ENCODE measurements around the gene CNTNAP2. TPM values are rescaled to one million over a fixed set of nuclear protein-coding genes. Genes with fewer than 3 reads are reported as not detected.

Gene CNTNAP2
- total and polyA plus RNA-seq, 4 donors = not detected

- Histone ChIP-seq H3K4me1 (ENCODE audit: control insufficient read depth in 1 of 2, insufficient read depth in 2 of 2, low read length in 2 of 2) (no peaks in the 10 kb centered on the region), H3K36me3 (ENCODE audit: control insufficient read depth in 1 of 2, insufficient read depth in 2 of 2, low read length in 1 of 2) (no peaks in the 10 kb centered on the region), H3K27me3 (ENCODE audit: control insufficient read depth in 1 of 2, insufficient read depth in 2 of 2, low read length in 1 of 2) (no peaks in the 10 kb centered on the region), H3K4me3 (ENCODE audit: low read length in 2 of 2) (no peak overlapping the region), H3K9me3 (ENCODE audit: control insufficient read depth, low read length) (no peaks in the 10 kb centered on the region), H3K27ac (ENCODE audit: low read depth in 1 of 2, low read length in 2 of 2) (no peak overlapping the region)
- ATAC-seq (ENCODE audit: low FRiP score) (no peak), DNase-seq (no peak)
- WGBS, 2 donors = 68 to 74% methylated on average over 1 of the region's 1 CpG
- intact Hi-C loops (cut with DNase I) = no loop called here
These were observed 432.2 kb downstream of the CNTNAP2 start for GRCh38 chr7:146548816-146549215.

GRCh38 chr7:146554556-146554955, 438.0 kb downstream of the CNTNAP2 start:
- no peak for ATAC-seq (ENCODE audit: low FRiP score)
- 71 to 76% methylated on average over 6 of the region's 6 CpGs for WGBS, 2 donors

GRCh38 chr7:146557971-146558469, 441.4 kb downstream of the CNTNAP2 start:
- intact Hi-C loops (cut with DNase I) = no loop called here
- Histone ChIP-seq H3K27me3 (ENCODE audit: control insufficient read depth in 1 of 2, insufficient read depth in 2 of 2, low read length in 1 of 2) (no peaks in the 10 kb centered on the region), H3K36me3 (ENCODE audit: control insufficient read depth in 1 of 2, insufficient read depth in 2 of 2, low read length in 1 of 2) (no peaks in the 10 kb centered on the region), H3K4me1 (ENCODE audit: control insufficient read depth in 1 of 2, insufficient read depth in 2 of 2, low read length in 2 of 2) (no peaks in the 10 kb centered on the region), H3K27ac (ENCODE audit: low read depth in 1 of 2, low read length in 2 of 2) (no peak overlapping the region), H3K4me3 (ENCODE audit: low read length in 2 of 2) (no peak overlapping the region), H3K9me3 (ENCODE audit: control insufficient read depth, low read length) (no peaks in the 10 kb centered on the region)
- 73 to 74% methylated on average over 4 of the region's 4 CpGs for WGBS, 2 donors
- DNase-seq = no peak
- ATAC-seq (ENCODE audit: low FRiP score) = no peak

More at GRCh38 chr7:146554556-146554955, 438.0 kb downstream of the CNTNAP2 start:
- Histone ChIP-seq H3K36me3 (ENCODE audit: control insufficient read depth in 1 of 2, insufficient read depth in 2 of 2, low read length in 1 of 2) (no peaks in the 10 kb centered on the region), H3K4me1 (ENCODE audit: control insufficient read depth in 1 of 2, insufficient read depth in 2 of 2, low read length in 2 of 2) (no peaks in the 10 kb centered on the region), H3K9me3 (ENCODE audit: control insufficient read depth, low read length) (no peaks in the 10 kb centered on the region), H3K4me3 (ENCODE audit: low read length in 2 of 2) (no peak overlapping the region), H3K27ac (ENCODE audit: low read depth in 1 of 2, low read length in 2 of 2) (no peak overlapping the region), H3K27me3 (ENCODE audit: control insufficient read depth in 1 of 2, insufficient read depth in 2 of 2, low read length in 1 of 2) (no peaks in the 10 kb centered on the region)
- intact Hi-C loops (cut with DNase I) = no loop called here
- no peak for DNase-seq

- 54 to 60% methylated on average over 3 of the region's 3 CpGs for WGBS, 2 donors
- no peak for DNase-seq
- intact Hi-C loops (cut with DNase I) = no loop called here
- no peaks in the 10 kb centered on the region for H3K4me1 ChIP-seq (ENCODE audit: control insufficient read depth in 1 of 2, insufficient read depth in 2 of 2, low read length in 2 of 2)
- no peak for ATAC-seq (ENCODE audit: low FRiP score)
- H3K9me3 ChIP-seq (ENCODE audit: control insufficient read depth, low read length) = no peaks in the 10 kb centered on the region
- no peak overlapping the region for H3K27ac ChIP-seq (ENCODE audit: low read depth in 1 of 2, low read length in 2 of 2)
- no peaks in the 10 kb centered on the region for H3K36me3 ChIP-seq (ENCODE audit: control insufficient read depth in 1 of 2, insufficient read depth in 2 of 2, low read length in 1 of 2)
- no peaks in the 10 kb centered on the region for H3K27me3 ChIP-seq (ENCODE audit: control insufficient read depth in 1 of 2, insufficient read depth in 2 of 2, low read length in 1 of 2)
- H3K4me3 ChIP-seq (ENCODE audit: low read length in 2 of 2) = no peak overlapping the region
These were observed 449.3 kb downstream of the CNTNAP2 start for GRCh38 chr7:146565872-146566271.

GRCh38 chr7:146575903-146576302, 459.3 kb downstream of the CNTNAP2 start:
- H3K27me3 ChIP-seq (ENCODE audit: control insufficient read depth in 1 of 2, insufficient read depth in 2 of 2, low read length in 1 of 2) = no peaks in the 10 kb centered on the region
- DNase-seq (no peak), ATAC-seq (ENCODE audit: low FRiP score) (no peak)
- WGBS, 2 donors = 38 to 42% methylated on average over 2 of the region's 2 CpGs
- H3K36me3 ChIP-seq (ENCODE audit: control insufficient read depth in 1 of 2, insufficient read depth in 2 of 2, low read length in 1 of 2) = no peaks in the 10 kb centered on the region
- intact Hi-C loops (cut with DNase I) = no loop called here
- no peaks in the 10 kb centered on the region for H3K4me1 ChIP-seq (ENCODE audit: control insufficient read depth in 1 of 2, insufficient read depth in 2 of 2, low read length in 2 of 2)
- no peaks in the 10 kb centered on the region for H3K9me3 ChIP-seq (ENCODE audit: control insufficient read depth, low read length)
- H3K27ac ChIP-seq (ENCODE audit: low read depth in 1 of 2, low read length in 2 of 2) = no peak overlapping the region
- no peak overlapping the region for H3K4me3 ChIP-seq (ENCODE audit: low read length in 2 of 2)

- intact Hi-C loops (cut with DNase I) = no loop called here
- H3K9me3 ChIP-seq (ENCODE audit: control insufficient read depth, low read length) = no peaks in the 10 kb centered on the region
- H3K27ac ChIP-seq (ENCODE audit: low read depth in 1 of 2, low read length in 2 of 2) = no peak overlapping the region
- H3K36me3 ChIP-seq (ENCODE audit: control insufficient read depth in 1 of 2, insufficient read depth in 2 of 2, low read length in 1 of 2) = no peaks in the 10 kb centered on the region
- H3K4me1 ChIP-seq (ENCODE audit: control insufficient read depth in 1 of 2, insufficient read depth in 2 of 2, low read length in 2 of 2) = no peaks in the 10 kb centered on the region
- H3K4me3 ChIP-seq (ENCODE audit: low read length in 2 of 2) = no peak overlapping the region
- H3K27me3 ChIP-seq (ENCODE audit: control insufficient read depth in 1 of 2, insufficient read depth in 2 of 2, low read length in 1 of 2) = no peaks in the 10 kb centered on the region
- no peak for ATAC-seq (ENCODE audit: low FRiP score)
- no peak for DNase-seq
- WGBS, 2 donors = 31 to 42% methylated on average over 1 of the region's 1 CpG
These were observed 475.4 kb downstream of the CNTNAP2 start for GRCh38 chr7:146591976-146592375.

- intact Hi-C loops (cut with DNase I) = no loop called here
- no peak overlapping the region for H3K27ac ChIP-seq (ENCODE audit: low read depth in 1 of 2, low read length in 2 of 2)
- H3K27me3 ChIP-seq (ENCODE audit: control insufficient read depth in 1 of 2, insufficient read depth in 2 of 2, low read length in 1 of 2) = no peaks in the 10 kb centered on the region
- DNase-seq = no peak
- no peaks in the 10 kb centered on the region for H3K36me3 ChIP-seq (ENCODE audit: control insufficient read depth in 1 of 2, insufficient read depth in 2 of 2, low read length in 1 of 2)
- 69 to 84% methylated on average over 1 of the region's 1 CpG for WGBS, 2 donors
- H3K4me1 ChIP-seq (ENCODE audit: control insufficient read depth in 1 of 2, insufficient read depth in 2 of 2, low read length in 2 of 2) = no peaks in the 10 kb centered on the region
- ATAC-seq (ENCODE audit: low FRiP score) = no peak
- H3K9me3 ChIP-seq (ENCODE audit: control insufficient read depth, low read length) = no peaks in the 10 kb centered on the region
- H3K4me3 ChIP-seq (ENCODE audit: low read length in 2 of 2) = no peak overlapping the region
These were observed 490.0 kb downstream of the CNTNAP2 start for GRCh38 chr7:146606628-146607027.

GRCh38 chr7:146619641-146620040, 503.0 kb downstream of the CNTNAP2 start:
- Histone ChIP-seq H3K4me1 (ENCODE audit: control insufficient read depth in 1 of 2, insufficient read depth in 2 of 2, low read length in 2 of 2) (no peaks in the 10 kb centered on the region), H3K36me3 (ENCODE audit: control insufficient read depth in 1 of 2, insufficient read depth in 2 of 2, low read length in 1 of 2) (no peaks in the 10 kb centered on the region), H3K4me3 (ENCODE audit: low read length in 2 of 2) (no peak overlapping the region), H3K27ac (ENCODE audit: low read depth in 1 of 2, low read length in 2 of 2) (no peak overlapping the region), H3K27me3 (ENCODE audit: control insufficient read depth in 1 of 2, insufficient read depth in 2 of 2, low read length in 1 of 2) (no peaks in the 10 kb centered on the region), H3K9me3 (ENCODE audit: control insufficient read depth, low read length) (no peaks in the 10 kb centered on the region)
- WGBS, 2 donors = 35 to 39% methylated on average over 5 of the region's 5 CpGs
- intact Hi-C loops (cut with DNase I) = no loop called here
- DNase-seq (no peak), ATAC-seq (ENCODE audit: low FRiP score) (no peak)

GRCh38 chr7:146626912-146627311, 510.3 kb downstream of the CNTNAP2 start:
- no peak for ATAC-seq (ENCODE audit: low FRiP score)
- intact Hi-C loops (cut with DNase I) = no loop called here
- 87 to 89% methylated on average over 1 of the region's 1 CpG for WGBS, 2 donors
- no peaks in the 10 kb centered on the region for H3K36me3 ChIP-seq (ENCODE audit: control insufficient read depth in 1 of 2, insufficient read depth in 2 of 2, low read length in 1 of 2)
- H3K4me3 ChIP-seq (ENCODE audit: low read length in 2 of 2) = no peak overlapping the region
- no peaks in the 10 kb centered on the region for H3K27me3 ChIP-seq (ENCODE audit: control insufficient read depth in 1 of 2, insufficient read depth in 2 of 2, low read length in 1 of 2)
- H3K9me3 ChIP-seq (ENCODE audit: control insufficient read depth, low read length) = no peaks in the 10 kb centered on the region
- DNase-seq = no peak
- no peak overlapping the region for H3K27ac ChIP-seq (ENCODE audit: low read depth in 1 of 2, low read length in 2 of 2)
- no peaks in the 10 kb centered on the region for H3K4me1 ChIP-seq (ENCODE audit: control insufficient read depth in 1 of 2, insufficient read depth in 2 of 2, low read length in 2 of 2)

Measured in aorta (tissue), 5 donors.